GM12878 (cell line): ENCODE measurements around the gene KRT82.

Experiments
- CEBPB ChIP-seq, 2 experiments: fragments of 150-350 bp in 1 of 2; IDR thresholded peaks; 2 replicates each; pipeline ENCODE4 v1.6.1; 2012 to 2014; ENCODE audit warnings: low read depth in 2 of 2, low read length in 2 of 2, borderline replicate concordance in 1 of 2, inconsistent platforms in 1 of 2
- EP300 ChIP-seq, 2 experiments: fragments of 150-350 bp in 1 of 2; IDR thresholded peaks; 2 replicates each; pipeline ENCODE4 v1.6.1; 2011 to 2012; ENCODE audit warnings: low read depth in 2 of 2, low read length in 2 of 2, borderline replicate concordance in 1 of 2, improper control_type of control experiment in 1 of 2, inconsistent platforms in 1 of 2; ENCODE audit not compliant: control insufficient read depth in 1 of 2
- FOXK2 ChIP-seq: fragments of 450-650 bp; IDR thresholded peaks from 2 replicates; pipeline ENCODE4 v1.6.1; 2017; ENCODE audit warnings: mild to moderate bottlenecking, moderate library complexity
- GABPA ChIP-seq: IDR thresholded peaks from 2 replicates; pipeline ENCODE4 v1.6.1; 2014; ENCODE audit warnings: antibody characterized with exemption, low read depth, mild to moderate bottlenecking, inconsistent platforms
- GATAD2B ChIP-seq: fragments of 450-650 bp; conservative IDR thresholded peaks from 2 replicates; pipeline ENCODE4 v1.6.1; 2017; ENCODE audit warnings: low read depth, mild to moderate bottlenecking, moderate library complexity
- HDAC2 ChIP-seq: fragments of 200-600 bp; sonication (generic); IDR thresholded peaks from 2 replicates; pipeline ENCODE4 v1.6.1; 2017
- JUND ChIP-seq: IDR thresholded peaks from 2 replicates; pipeline ENCODE4 v1.6.1; 2012; ENCODE audit warnings: low read depth, mild to moderate bottlenecking, low read length, improper control_type of control experiment, moderate library complexity
- POLR2A ChIP-seq: IDR thresholded peaks from 2 replicates; pipeline ENCODE4 v1.6.1; 2011; ENCODE audit warnings: low read depth, mild to moderate bottlenecking, low read length
- POLR2AphosphoS5 ChIP-seq: IDR thresholded peaks from 2 replicates; pipeline ENCODE4 v1.6.1; 2011; ENCODE audit warnings: mild to moderate bottlenecking, low read length, inconsistent platforms
- SP1 ChIP-seq: IDR thresholded peaks from one replicate; pipeline ENCODE4 v1.6.1; 2011; ENCODE audit warnings: low read depth, low read length
- TBL1XR1 ChIP-seq: IDR thresholded peaks from 2 replicates; pipeline ENCODE4 v1.6.1; 2012; ENCODE audit warnings: low read depth, low read length, improper control_type of control experiment
- ZZZ3 ChIP-seq: IDR thresholded peaks from 2 replicates; pipeline ENCODE4 v1.6.1; 2011; ENCODE audit warnings: low read depth; ENCODE audit not compliant: control insufficient read depth, insufficient read length
- TF ChIP-seq, protein P1 (sequence below): IDR thresholded peaks from 2 replicates; pipeline ENCODE4 v1.6.1; 2012; ENCODE audit warnings: mild to moderate bottlenecking, low read depth, low read length
- TF ChIP-seq, protein P2 (sequence below), 3 experiments: IDR thresholded peaks in 2 of 3; conservative IDR thresholded peaks in 1 of 3; 2 replicates each; pipeline ENCODE4 v1.5.1; 2011; ENCODE audit warnings: low read depth in 3 of 3, low read length in 3 of 3, mild to moderate bottlenecking in 3 of 3, control low read depth in 2 of 3, moderate library complexity in 2 of 3, inconsistent platforms in 1 of 3, mixed read lengths in 1 of 3; ENCODE audit not compliant: control insufficient read depth in 2 of 3, insufficient read depth in 1 of 3; ENCODE audit errors: extremely low read depth in 1 of 3

DNA sequence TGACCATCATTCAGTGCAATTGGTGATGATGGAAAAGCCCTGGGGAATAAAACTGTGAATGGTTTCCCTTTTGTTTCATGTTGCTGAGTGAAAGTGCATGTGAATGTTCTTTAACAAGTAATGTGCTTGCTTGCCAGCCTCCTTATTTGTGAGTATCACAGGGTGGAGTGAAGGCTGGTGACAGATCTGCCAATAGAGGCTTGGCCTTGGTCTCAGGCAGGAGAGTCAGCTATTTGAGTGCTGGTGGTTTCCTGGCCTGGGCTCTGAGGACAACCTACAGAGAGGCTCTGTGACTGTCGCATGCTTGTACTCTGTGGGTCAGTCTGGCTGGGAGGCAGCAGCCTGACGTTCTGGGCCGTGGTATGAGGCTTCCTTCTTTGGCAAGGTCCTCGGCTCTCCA, 59.5 kb downstream of the KRT82 start:
- no peak for TF ChIP-seq JUND
- TF ChIP-seq, protein P1, sequence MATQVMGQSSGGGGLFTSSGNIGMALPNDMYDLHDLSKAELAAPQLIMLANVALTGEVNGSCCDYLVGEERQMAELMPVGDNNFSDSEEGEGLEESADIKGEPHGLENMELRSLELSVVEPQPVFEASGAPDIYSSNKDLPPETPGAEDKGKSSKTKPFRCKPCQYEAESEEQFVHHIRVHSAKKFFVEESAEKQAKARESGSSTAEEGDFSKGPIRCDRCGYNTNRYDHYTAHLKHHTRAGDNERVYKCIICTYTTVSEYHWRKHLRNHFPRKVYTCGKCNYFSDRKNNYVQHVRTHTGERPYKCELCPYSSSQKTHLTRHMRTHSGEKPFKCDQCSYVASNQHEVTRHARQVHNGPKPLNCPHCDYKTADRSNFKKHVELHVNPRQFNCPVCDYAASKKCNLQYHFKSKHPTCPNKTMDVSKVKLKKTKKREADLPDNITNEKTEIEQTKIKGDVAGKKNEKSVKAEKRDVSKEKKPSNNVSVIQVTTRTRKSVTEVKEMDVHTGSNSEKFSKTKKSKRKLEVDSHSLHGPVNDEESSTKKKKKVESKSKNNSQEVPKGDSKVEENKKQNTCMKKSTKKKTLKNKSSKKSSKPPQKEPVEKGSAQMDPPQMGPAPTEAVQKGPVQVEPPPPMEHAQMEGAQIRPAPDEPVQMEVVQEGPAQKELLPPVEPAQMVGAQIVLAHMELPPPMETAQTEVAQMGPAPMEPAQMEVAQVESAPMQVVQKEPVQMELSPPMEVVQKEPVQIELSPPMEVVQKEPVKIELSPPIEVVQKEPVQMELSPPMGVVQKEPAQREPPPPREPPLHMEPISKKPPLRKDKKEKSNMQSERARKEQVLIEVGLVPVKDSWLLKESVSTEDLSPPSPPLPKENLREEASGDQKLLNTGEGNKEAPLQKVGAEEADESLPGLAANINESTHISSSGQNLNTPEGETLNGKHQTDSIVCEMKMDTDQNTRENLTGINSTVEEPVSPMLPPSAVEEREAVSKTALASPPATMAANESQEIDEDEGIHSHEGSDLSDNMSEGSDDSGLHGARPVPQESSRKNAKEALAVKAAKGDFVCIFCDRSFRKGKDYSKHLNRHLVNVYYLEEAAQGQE: no peak
- TF ChIP-seq GABPA: no peak
- TF ChIP-seq SP1: no peak
- TF ChIP-seq, protein P2, sequence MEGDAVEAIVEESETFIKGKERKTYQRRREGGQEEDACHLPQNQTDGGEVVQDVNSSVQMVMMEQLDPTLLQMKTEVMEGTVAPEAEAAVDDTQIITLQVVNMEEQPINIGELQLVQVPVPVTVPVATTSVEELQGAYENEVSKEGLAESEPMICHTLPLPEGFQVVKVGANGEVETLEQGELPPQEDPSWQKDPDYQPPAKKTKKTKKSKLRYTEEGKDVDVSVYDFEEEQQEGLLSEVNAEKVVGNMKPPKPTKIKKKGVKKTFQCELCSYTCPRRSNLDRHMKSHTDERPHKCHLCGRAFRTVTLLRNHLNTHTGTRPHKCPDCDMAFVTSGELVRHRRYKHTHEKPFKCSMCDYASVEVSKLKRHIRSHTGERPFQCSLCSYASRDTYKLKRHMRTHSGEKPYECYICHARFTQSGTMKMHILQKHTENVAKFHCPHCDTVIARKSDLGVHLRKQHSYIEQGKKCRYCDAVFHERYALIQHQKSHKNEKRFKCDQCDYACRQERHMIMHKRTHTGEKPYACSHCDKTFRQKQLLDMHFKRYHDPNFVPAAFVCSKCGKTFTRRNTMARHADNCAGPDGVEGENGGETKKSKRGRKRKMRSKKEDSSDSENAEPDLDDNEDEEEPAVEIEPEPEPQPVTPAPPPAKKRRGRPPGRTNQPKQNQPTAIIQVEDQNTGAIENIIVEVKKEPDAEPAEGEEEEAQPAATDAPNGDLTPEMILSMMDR (IDR thresholded peaks at IDR 0.05 in 2 of 3, conservative IDR thresholded peaks at IDR 0.05 in 1 of 3; ENCODE audit: control insufficient read depth in 2 of 3, extremely low read depth in 1 of 3, insufficient read depth in 1 of 3, low read depth in 3 of 3, low read length in 3 of 3): no peak
- TF ChIP-seq HDAC2: no peak
- TF ChIP-seq POLR2A: no peak
- TF ChIP-seq TBL1XR1: no peak
- TF ChIP-seq EP300 (IDR thresholded peaks at IDR 0.05; ENCODE audit: borderline replicate concordance in 1 of 2, control insufficient read depth in 1 of 2, low read depth in 2 of 2, low read length in 2 of 2): no peak
- TF ChIP-seq ZZZ3: no peak
- TF ChIP-seq CEBPB (IDR thresholded peaks at IDR 0.05; ENCODE audit: borderline replicate concordance in 1 of 2, low read depth in 2 of 2, low read length in 2 of 2): no peak
- no peak for TF ChIP-seq POLR2AphosphoS5
- TF ChIP-seq FOXK2: no peak
- no peak for TF ChIP-seq GATAD2B
